NCI-H82 treated with DMSO at 0.1 percent for 48 hours (cell line): ENCODE data around the gene CRACDL.
"Not testable (repeated sequence)": the region's sequence is repeated elsewhere in the genome, so short reads cannot be mapped to it uniquely, and the experiment has no call there.

Experiments used
- DNase-seq: peaks from one replicate; lab custom pipeline; 2025; ENCODE audit not compliant: unreplicated experiment; lab: John Stamatoyannopoulos, UW

CRACDL gene

DNA sequence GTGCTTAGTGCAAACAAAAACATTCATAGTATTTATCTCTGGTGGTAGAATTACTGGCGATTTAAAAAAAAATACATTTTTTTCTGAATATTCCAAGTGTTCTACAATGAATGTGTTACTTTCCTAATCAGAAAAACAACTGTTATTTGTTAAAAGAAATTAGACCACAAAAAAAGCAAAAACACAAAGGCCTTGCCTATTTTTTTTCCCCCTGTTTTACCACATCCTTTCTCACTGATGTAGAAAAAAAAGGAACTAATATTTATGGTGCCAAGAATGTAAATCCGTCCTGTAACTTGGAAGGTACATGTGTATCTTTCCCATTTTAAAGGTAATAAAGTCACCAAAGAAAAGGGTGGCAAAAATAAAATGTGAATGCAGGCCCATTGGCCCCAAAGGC, 176.7 kb downstream of the CRACDL start:
- DNase-seq, result no peak

GRCh38 chr2:98757904-98758421, 178.1 kb downstream of the CRACDL start:
- no peak for DNase-seq

DNA sequence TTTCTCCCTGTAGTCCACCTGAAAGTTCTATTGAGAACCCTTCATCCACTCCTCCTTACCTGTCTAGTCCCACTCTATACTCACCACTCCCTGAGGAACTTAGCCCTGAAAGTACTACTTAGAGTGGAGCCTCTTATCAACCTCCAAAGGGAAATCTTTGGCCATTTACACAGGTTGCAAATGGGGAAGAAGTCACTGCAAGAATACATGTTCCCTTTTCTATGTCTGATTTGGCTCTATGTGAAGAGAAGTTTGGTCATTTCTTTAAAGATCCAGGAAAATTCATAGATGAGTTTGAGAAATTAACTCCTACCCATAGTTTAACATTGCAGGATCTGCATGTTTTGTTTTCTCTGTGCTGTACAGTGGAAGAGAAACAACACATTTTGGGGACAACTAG, 182.2 kb downstream of the CRACDL start:
- DNase-seq, result no peak

GRCh38 chr2:98752711-98753110, 183.3 kb downstream of the CRACDL start:
- not testable (repeated sequence) for DNase-seq

DNA sequence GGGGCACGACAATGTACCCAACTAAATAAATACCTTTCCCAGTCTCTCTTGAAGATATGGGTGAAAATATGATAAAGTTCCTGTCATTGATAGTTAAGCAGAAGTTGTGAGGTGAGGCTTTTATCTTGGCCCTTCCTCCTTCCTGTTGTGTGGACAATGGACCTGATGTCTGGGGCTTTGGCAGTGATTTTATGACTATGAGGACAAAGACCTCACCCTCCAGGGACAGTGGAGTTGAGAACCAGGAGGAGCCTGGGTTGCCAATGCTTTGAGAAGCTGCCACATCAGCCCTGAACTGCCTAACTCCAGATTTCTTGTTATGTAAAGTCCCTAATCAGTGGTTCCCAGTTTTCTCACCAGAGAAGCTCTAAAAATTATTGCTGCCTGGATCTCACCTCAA, 184.3 kb downstream of the CRACDL start:
- no peak for DNase-seq

GRCh38 chr2:98750593-98751282, 185.3 kb downstream of the CRACDL start:
- no peak for DNase-seq

GRCh38 chr2:98749066-98749450, 187.0 kb downstream of the CRACDL start:
- DNase-seq, result no peak

- no peak for DNase-seq
Measured at GRCh38 chr2:98748292-98749065, 187.5 kb downstream of the CRACDL start.

GRCh38 chr2:98747888-98748287, 188.1 kb downstream of the CRACDL start:
- no peak for DNase-seq

- no peak for DNase-seq
Measured at GRCh38 chr2:98746426-98746825, 189.6 kb downstream of the CRACDL start.

DNA sequence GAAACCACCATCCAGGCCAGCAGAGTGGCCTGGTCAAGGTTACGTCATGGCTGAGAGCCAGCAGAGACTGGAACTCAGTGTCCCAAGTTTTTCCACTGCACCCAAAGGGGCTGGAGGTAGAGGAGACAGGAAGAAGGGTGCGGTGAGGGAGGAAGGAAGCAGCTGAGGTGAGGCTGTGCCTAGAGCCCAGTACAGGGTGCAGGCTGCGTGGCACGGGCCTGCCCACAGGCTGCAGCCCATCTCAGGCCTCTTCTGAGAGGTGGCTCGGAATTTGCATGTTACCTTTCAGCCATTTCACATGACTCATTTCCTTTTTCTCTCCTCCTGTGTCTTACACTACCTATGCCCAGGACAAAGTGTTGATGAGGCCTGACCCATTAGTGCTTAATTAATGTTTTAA, 191.4 kb downstream of the CRACDL start:
- no peak for DNase-seq
